Lower leg skin (tissue), 4 donors: ENCODE results near the gene RPL38. TPM values are rescaled to one million over a fixed set of nuclear protein-coding genes. Genes with fewer than 3 reads are reported as not detected.

Experiments
- DNase-seq, 2 donors: peaks; one replicate each; pipeline ENCODE4 v3.0.0-alpha.2; 2019; ENCODE audit warnings: low spot score in 2 of 2
- H3K4me3 ChIP-seq: fragments of 200-600 bp; sonication (generic); 2 replicates; pipeline ENCODE4 v1.5.1; 2017; ENCODE audit warnings: mild to moderate bottlenecking, low read depth; ENCODE audit not compliant: poor library complexity, severe bottlenecking
- CTCF ChIP-seq, 3 donors: fragments of 450-650 bp; IDR thresholded peaks; one replicate each; pipeline ENCODE4 v1.5.1; 2016; ENCODE audit warnings: antibody characterized with exemption in 3 of 3, mild to moderate bottlenecking in 3 of 3, moderate library complexity in 2 of 3
- POLR2A ChIP-seq, 2 donors: fragments of 450-650 bp; IDR thresholded peaks; one replicate each; pipeline ENCODE4 v1.6.1; 2016 to 2017; ENCODE audit warnings: antibody characterized with exemption in 2 of 2, mild to moderate bottlenecking in 1 of 2, moderate library complexity in 1 of 2
- WGBS, 2 donors: methylation state at CpG; one replicate each; pipeline ENCODE4 v1.1.5; 2018; 5-methylcytosine and 5-hydroxymethylcytosine counted together
- intact Hi-C: fragments of 100-400 bp; cut with DNase I; formaldehyde crosslinking; loops from one replicate; pipeline ENCODE4 v1.15.0; 2023; ENCODE audit warnings: low total_unique reads
- total RNA-seq, 4 donors: library from RNA; depleted of rRNA; stranded (reverse); fragments of >200 nt; gene quantifications; one replicate each; pipeline ENCODE4 v1.1.0, GENCODE V29; 2016

Gene RPL38
- total RNA-seq, 4 donors from 2014 or later: 618 to 1,333 (median 950) TPM

GRCh38 chr17:74226252-74226651 is 22.8 kb downstream of the RPL38 start:
- H3K4me3 ChIP-seq: no peak overlapping the region
- intact Hi-C loops: no loop called here
- TF ChIP-seq POLR2A (IDR thresholded peaks at IDR 0.05): no peak
- DNase-seq: no peak
- WGBS, 2 donors: 79 to 81% methylated on average over 6 of the region's 6 CpGs

- no peak for DNase-seq
- TF ChIP-seq POLR2A (IDR thresholded peaks at IDR 0.05): no peak
- TF ChIP-seq CTCF (IDR thresholded peaks at IDR 0.05): no peak
- H3K4me3 ChIP-seq: no peak overlapping the region
- 81 to 87% methylated on average over 10 of the region's 10 CpGs for WGBS, 2 donors
- intact Hi-C loops: no loop called here
Measured at GRCh38 chr17:74227271-74228080, 24.0 kb downstream of the RPL38 start.

- WGBS, 2 donors: 85 to 87% methylated on average over 5 of the region's 5 CpGs
- intact Hi-C loops: no loop called here
- TF ChIP-seq CTCF (IDR thresholded peaks at IDR 0.05) (no peak), POLR2A (IDR thresholded peaks at IDR 0.05) (no peak)
- DNase-seq: no peak
- no peak overlapping the region for H3K4me3 ChIP-seq
Measured at GRCh38 chr17:74228306-74228978, 25.0 kb downstream of the RPL38 start.

DNA sequence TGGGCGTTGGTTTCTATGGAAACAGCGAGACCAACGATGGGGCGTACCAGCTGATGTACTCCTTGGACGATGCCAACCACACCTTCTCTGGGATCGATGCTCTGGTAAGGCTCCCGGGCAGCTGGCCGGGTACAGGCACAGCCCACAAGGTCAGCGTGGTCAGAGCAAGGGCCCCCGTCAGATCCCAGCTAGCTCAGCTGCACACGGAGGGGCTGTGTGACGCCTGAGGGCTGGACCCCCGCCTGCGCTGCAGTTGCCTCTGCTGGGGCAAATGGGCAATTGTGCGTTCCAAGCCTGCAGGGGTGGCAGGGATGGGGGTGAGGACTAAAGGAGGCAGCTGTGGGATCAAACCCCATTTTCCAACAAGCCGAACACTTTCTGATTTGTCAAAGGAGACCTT is 27.4 kb downstream of the RPL38 start:
- TF ChIP-seq POLR2A (IDR thresholded peaks at IDR 0.05): no peak
- TF ChIP-seq CTCF (IDR thresholded peaks at IDR 0.05): no peak
- intact Hi-C loops: no loop called here

GRCh38 chr17:74231928-74232907 is 28.7 kb downstream of the RPL38 start:
- 76 to 89% methylated on average over 12 to 17 of the region's 17 CpGs for WGBS, 2 donors

More for the DNA sequence above, 27.4 kb downstream of the RPL38 start:
- WGBS, 2 donors: 89 to 93% methylated on average over 16 of the region's 16 CpGs
- no peak for DNase-seq
- H3K4me3 ChIP-seq: no peak overlapping the region

More at GRCh38 chr17:74231928-74232907, 28.7 kb downstream of the RPL38 start:
- no peak overlapping the region for H3K4me3 ChIP-seq
- TF ChIP-seq POLR2A (IDR thresholded peaks at IDR 0.05): no peak
- no peak for TF ChIP-seq CTCF (IDR thresholded peaks at IDR 0.05)
- intact Hi-C loops: no loop called here
- DNase-seq: no peak
